AG04450 (cell line): ENCODE measurements around the gene STAT3. TPM values are rescaled to one million over a fixed set of nuclear protein-coding genes. Genes with fewer than 3 reads are reported as not detected.

ENCODE experiments used
- CTCF ChIA-PET: fragments of 300-600, 350-600 bp; formaldehyde crosslinking; extraction: SDS; loops from one replicate; lab custom pipeline; 2022; ENCODE audit warnings: antibody characterized with exemption, inconsistent platforms; lab: Charles Lee
- POLR2A ChIA-PET: fragments of 350-600 bp; formaldehyde crosslinking; extraction: SDS; loops from one replicate; lab custom pipeline; 2021; ENCODE audit warnings: antibody characterized with exemption, inconsistent platforms; lab: Yijun Ruan, JAX
- DNase-seq: peaks from one replicate; pipeline ENCODE4 v3.0.0-alpha.2; 2011; ENCODE audit warnings: low read depth, low spot score
- H3K27ac ChIP-seq: one replicate; pipeline ENCODE4 v1.5.1; 2012; ENCODE audit warnings: low read depth, low read length, control low read depth
- H3K27me3 ChIP-seq: one replicate; pipeline ENCODE4 v1.6.0; 2012; ENCODE audit warnings: low read length; ENCODE audit not compliant: control insufficient read depth, insufficient read depth
- H3K4me3 ChIP-seq: 2 replicates; pipeline ENCODE4 v1.5.1; 2011; ENCODE audit warnings: mild to moderate bottlenecking, low read depth, low read length, control low read depth
- H3K9me3 ChIP-seq: 2 replicates; pipeline ENCODE4 v1.5.1; 2012; ENCODE audit warnings: low read length; ENCODE audit not compliant: control insufficient read depth, insufficient read depth
- polyA plus RNA-seq: library from polyadenylated mRNA; depleted of rRNA; stranded (reverse); fragments of >200 nt; gene quantifications from 2 replicates; pipeline ENCODE4 v1.2.3, GENCODE V29; 2011
- TF ChIP-seq, protein P1 (sequence below): IDR thresholded peaks from 2 replicates; pipeline ENCODE4 v1.5.1; 2011; ENCODE audit warnings: low read depth, low read length, control low read depth, inconsistent platforms

STAT3 gene
- polyA plus RNA-seq, 1 experiment = 77.1 TPM

DNA sequence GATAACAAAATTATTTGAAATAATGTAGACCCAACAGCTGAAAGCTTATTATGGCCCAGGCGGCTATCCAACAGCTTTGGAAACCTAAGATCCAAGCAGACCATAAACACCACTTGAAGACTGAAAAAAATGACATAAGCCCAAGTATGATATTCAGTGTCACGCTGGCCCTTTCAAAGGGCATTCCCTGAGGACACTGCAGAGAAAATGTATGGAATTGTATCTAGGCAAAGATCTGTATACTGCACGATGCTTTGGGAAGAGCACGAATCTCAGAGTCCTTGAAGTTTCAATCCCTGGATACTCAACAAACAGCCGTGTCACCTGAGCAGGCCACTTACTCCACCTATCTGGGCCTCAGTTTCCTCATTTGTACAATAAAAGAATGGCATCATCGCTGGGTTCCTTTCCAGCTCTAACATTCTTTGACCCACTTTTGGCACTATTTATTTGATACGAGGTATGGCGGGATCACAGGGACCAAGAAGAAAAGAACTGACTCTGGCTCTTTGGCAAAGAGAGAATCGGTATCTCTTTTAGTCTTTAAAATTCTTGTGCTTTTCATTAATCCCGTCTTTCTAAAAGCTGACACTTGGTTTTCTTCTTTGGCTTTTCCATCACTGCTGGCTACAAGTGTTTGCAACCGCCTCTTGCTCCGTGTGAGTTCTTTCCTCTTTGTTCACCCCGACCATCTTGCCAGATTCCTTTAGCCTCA, 113.3 kb downstream of the STAT3 start:
- H3K27ac ChIP-seq = peak overlapping the region; percentile 73
- ChIA-PET CTCF (interaction anchor here (0.6 to 1.5 kb wide), 4 partner anchors 25 to 243 kb away, joined by 3 to 12 read pairs (median 4); no protein-coding TSS in a partner anchor), POLR2A (interaction anchor here (0.6 to 2.1 kb wide), 8 partner anchors 8 to 309 kb away, joined by 3 to 8 read pairs (median 4); partner anchors contain the start of genes CAVIN1 and STAT3)
- H3K4me3 ChIP-seq = peak overlapping the region; percentile 78
- no peak for DNase-seq
- no peaks in the 10 kb centered on the region for H3K9me3 ChIP-seq
- TF ChIP-seq, protein P1, sequence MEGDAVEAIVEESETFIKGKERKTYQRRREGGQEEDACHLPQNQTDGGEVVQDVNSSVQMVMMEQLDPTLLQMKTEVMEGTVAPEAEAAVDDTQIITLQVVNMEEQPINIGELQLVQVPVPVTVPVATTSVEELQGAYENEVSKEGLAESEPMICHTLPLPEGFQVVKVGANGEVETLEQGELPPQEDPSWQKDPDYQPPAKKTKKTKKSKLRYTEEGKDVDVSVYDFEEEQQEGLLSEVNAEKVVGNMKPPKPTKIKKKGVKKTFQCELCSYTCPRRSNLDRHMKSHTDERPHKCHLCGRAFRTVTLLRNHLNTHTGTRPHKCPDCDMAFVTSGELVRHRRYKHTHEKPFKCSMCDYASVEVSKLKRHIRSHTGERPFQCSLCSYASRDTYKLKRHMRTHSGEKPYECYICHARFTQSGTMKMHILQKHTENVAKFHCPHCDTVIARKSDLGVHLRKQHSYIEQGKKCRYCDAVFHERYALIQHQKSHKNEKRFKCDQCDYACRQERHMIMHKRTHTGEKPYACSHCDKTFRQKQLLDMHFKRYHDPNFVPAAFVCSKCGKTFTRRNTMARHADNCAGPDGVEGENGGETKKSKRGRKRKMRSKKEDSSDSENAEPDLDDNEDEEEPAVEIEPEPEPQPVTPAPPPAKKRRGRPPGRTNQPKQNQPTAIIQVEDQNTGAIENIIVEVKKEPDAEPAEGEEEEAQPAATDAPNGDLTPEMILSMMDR = no peak
- H3K27me3 ChIP-seq = no peaks in the 10 kb centered on the region

DNA sequence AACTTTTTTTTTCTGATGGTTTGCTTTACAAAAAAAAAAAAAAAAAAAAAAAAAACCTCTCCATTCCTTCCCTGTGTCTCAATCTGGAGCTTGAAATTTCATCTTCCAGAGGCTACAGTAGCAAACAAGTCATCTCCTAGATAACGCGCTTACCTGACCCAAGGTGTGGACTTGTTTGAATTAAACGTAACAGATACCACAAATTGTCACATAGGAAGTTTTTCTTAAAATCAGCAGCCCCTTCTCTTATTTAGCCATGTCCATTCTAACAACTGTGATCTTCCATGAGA, 114.0 kb downstream of the STAT3 start:
- no peak overlapping the region for H3K4me3 ChIP-seq
- ChIA-PET CTCF (interaction anchor here (0.6 to 1.5 kb wide), 3 partner anchors 51 to 244 kb away, joined by 4 to 12 read pairs (median 4); no protein-coding TSS in a partner anchor), POLR2A (interaction anchor here (0.6 kb wide), 3 partner anchors 16 to 267 kb away, joined by 3 to 8 read pairs (median 6); no protein-coding TSS in a partner anchor)
- H3K9me3 ChIP-seq = no peaks in the 10 kb centered on the region
- H3K27me3 ChIP-seq = no peaks in the 10 kb centered on the region
- H3K27ac ChIP-seq = no peak overlapping the region
- DNase-seq = no peak
- TF ChIP-seq, protein P1 = no peak

DNA sequence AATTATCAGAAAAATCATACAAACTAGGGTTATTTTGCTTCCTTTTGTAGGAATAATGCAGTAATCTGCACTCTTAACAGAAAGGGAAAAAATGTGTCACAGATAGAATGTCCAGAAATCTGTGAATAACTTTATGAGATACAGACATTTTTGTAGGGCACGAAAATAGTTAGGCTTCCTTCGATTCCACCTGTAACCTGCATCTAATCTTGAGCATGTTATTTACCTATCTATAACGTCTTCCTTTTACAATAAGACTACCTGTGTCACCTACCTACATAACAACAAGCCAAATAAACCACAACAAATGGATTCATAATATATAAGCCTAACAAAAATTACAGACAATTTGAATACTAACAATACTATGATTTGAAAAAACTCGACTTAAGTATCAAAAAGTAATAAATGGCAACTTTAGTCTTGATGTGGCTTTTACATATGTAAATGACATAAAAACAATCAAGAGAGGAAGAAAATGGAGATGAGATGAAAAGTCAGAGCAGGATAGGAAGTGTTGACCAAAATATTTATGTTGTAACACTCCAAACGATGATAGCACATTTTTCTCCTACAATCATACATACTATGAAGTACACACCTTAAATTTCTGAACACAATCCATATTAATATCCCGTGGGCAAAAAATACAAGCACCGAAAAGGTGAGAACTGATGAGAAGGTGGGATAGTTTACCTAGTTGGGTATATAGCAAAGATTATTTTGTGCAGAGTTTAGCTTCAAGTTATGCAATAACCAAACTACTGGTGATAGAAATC, 114.6 kb downstream of the STAT3 start:
- H3K4me3 ChIP-seq = no peak overlapping the region
- TF ChIP-seq, protein P1 = no peak
- DNase-seq = no peak
- ChIA-PET CTCF (interaction anchor here (0.6 to 1.5 kb wide), 2 partner anchors 51 to 52 kb away, joined by 4 to 12 read pairs; no protein-coding TSS in a partner anchor), POLR2A (interaction anchor here (0.6 kb wide), 3 partner anchors 15 to 267 kb away, joined by 3 to 8 read pairs (median 6); no protein-coding TSS in a partner anchor)
- H3K27ac ChIP-seq = no peak overlapping the region
- H3K9me3 ChIP-seq = no peaks in the 10 kb centered on the region
- H3K27me3 ChIP-seq = no peaks in the 10 kb centered on the region

DNA sequence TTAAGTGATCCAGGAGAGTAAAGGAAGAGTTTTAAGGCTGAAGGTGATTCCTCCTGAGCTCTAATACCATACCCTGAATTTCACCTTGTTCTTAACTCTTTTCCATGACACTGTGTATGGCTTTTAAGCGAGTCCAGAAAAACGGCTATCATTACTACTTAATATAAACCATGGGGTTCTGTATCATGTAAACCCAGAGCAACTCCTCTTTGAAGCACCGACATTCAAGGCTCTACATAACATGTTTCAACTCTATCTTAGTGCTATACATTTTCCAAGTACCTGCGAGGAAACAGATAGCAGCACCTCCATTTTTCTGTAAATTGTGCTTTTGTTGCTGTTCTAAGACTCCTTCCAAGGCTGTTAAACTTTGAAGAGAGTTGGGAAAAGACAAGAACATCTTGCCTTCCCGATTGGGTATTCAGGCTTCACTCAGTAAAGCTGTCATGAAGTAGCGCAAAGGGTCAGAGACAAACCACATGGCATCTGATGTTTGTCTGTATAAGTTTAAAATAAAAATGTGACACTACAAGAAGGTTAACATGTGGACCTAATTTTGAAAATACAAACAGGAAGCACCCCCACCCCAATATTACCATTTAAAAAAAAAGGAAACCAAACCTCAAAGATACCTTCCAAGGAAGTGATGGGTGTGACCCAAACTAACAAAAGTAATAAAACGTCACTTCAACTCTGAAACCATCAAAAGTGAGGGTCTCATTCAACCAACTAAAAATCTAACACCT, 115.9 kb downstream of the STAT3 start:
- ChIA-PET POLR2A (interaction anchor here (0.8 kb wide), 1 partner anchor 136 kb away, joined by 3 read pairs; no protein-coding TSS in a partner anchor), CTCF (no interaction called here)

More for the DNA sequence above, 115.9 kb downstream of the STAT3 start:
- TF ChIP-seq, protein P1 = no peak
- Histone ChIP-seq H3K27ac (no peak overlapping the region), H3K9me3 (no peaks in the 10 kb centered on the region), H3K4me3 (no peak overlapping the region), H3K27me3 (no peaks in the 10 kb centered on the region)
- no peak for DNase-seq
